Calu3 (cell line): ENCODE data around the gene PNLIP. TPM values are rescaled to one million over a fixed set of nuclear protein-coding genes. Genes with fewer than 3 reads are reported as not detected.

Experiments
- Bru-seq: library from RNA; stranded (reverse); fragments of 400-500 nt; gene quantifications from one replicate; lab custom pipeline; 2021; lab: Mats Ljungman, UMichigan
- BruChase-seq, 2 experiments: library from RNA; stranded (reverse); fragments of 400-500 nt; gene quantifications; one replicate each; lab custom pipeline; 2021; lab: Mats Ljungman, UMichigan
- BruUV-seq: library from RNA; stranded (reverse); fragments of 400-500 nt; replicated peaks from 2 replicates; lab custom pipeline; 2021; lab: Mats Ljungman, UMichigan
- CTCF ChIA-PET: fragments of 300-600 bp; sonication (Branson Sonifier 250); formaldehyde crosslinking; loops from one replicate; lab custom pipeline; 2022; ENCODE audit warnings: antibody characterized with exemption; lab: Charles Lee
- DNase-seq: peaks from one replicate; pipeline ENCODE4 v3.0.0; 2022
- H3K27ac Mint-ChIP-seq: one replicate; pipeline ENCODE4 v1.8.0; 2022; ENCODE audit warnings: mixed read lengths; ENCODE audit not compliant: unreplicated experiment
- H3K27me3 Mint-ChIP-seq: one replicate; pipeline ENCODE4 v1.8.0; 2022; ENCODE audit warnings: mixed read lengths; ENCODE audit not compliant: unreplicated experiment
- H3K36me3 Mint-ChIP-seq: one replicate; pipeline ENCODE4 v1.8.0; 2022; ENCODE audit warnings: mild to moderate bottlenecking, moderate library complexity, mixed read lengths; ENCODE audit not compliant: insufficient read depth, unreplicated experiment
- H3K4me1 Mint-ChIP-seq: one replicate; pipeline ENCODE4 v1.8.0; 2022; ENCODE audit warnings: mild to moderate bottlenecking, low read depth, mixed read lengths; ENCODE audit not compliant: unreplicated experiment
- H3K4me3 Mint-ChIP-seq: one replicate; pipeline ENCODE4 v1.8.0; 2022; ENCODE audit warnings: mild to moderate bottlenecking, low read depth, moderate library complexity, mixed read lengths; ENCODE audit not compliant: unreplicated experiment
- H3K9me3 Mint-ChIP-seq: one replicate; pipeline ENCODE4 v1.8.0; 2022; ENCODE audit warnings: low read depth, mixed read lengths; ENCODE audit not compliant: unreplicated experiment
- intact Hi-C: fragments of 100-400 bp; cut with micrococcal nuclease; formaldehyde crosslinking; loops from one replicate; pipeline ENCODE4 v1.10.0; 2022; ENCODE audit not compliant: unreplicated experiment
- long read RNA-seq: library from polyadenylated mRNA; stranded (forward); transcript quantifications from one replicate; pipeline ENCODE4 v2.0.0, GENCODE V29; 2022
- total RNA-seq: library from RNA; stranded (reverse); gene quantifications from 2 replicates; pipeline ENCODE4 v1.2.3, GENCODE V29; 2022
- TF ChIP-seq, protein P1 (sequence below): fragments of 200-600 bp; IDR thresholded peaks from one replicate; pipeline ENCODE4 v1.8.0; 2022; ENCODE audit warnings: antibody characterized with exemption; ENCODE audit not compliant: unreplicated experiment

The PNLIP gene
- total RNA-seq (not detected in 2 replicates), Bru-seq, nascent RNA (not detected), BruChase-seq, experiment 1, labeled RNA remaining after a 6-hour chase (not detected), BruChase-seq, experiment 2, labeled RNA remaining after a 2-hour chase (not detected)
- long read RNA-seq, result 0 reads

DNA sequence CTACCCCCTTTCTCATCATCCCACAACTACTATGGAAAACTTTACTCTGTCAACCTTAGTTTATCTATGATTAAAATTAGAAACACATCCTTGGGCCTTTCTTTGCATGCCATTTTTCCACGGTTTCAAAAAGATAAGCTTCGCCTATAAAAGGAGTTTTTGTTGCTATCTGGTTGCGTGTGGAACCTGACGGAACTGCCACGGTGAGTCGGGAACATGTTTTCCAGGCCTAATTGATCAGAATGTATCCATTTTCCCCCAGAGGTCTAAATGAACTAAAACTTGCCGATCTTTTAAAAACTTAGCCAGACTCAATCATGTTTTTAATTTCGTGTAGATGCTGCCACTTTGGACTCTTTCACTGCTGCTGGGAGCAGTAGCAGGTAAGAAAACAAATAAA, at the start of gene PNLIP:
Gene PNLIP (plus strand): TSS at position 176 of the 400 bp plus-strand sequence. CDS start 162 bp downstream, at position 338.
- H3K4me3 Mint-ChIP-seq, result no peak within 1 kb of the TSS
- TF ChIP-seq, protein P1, sequence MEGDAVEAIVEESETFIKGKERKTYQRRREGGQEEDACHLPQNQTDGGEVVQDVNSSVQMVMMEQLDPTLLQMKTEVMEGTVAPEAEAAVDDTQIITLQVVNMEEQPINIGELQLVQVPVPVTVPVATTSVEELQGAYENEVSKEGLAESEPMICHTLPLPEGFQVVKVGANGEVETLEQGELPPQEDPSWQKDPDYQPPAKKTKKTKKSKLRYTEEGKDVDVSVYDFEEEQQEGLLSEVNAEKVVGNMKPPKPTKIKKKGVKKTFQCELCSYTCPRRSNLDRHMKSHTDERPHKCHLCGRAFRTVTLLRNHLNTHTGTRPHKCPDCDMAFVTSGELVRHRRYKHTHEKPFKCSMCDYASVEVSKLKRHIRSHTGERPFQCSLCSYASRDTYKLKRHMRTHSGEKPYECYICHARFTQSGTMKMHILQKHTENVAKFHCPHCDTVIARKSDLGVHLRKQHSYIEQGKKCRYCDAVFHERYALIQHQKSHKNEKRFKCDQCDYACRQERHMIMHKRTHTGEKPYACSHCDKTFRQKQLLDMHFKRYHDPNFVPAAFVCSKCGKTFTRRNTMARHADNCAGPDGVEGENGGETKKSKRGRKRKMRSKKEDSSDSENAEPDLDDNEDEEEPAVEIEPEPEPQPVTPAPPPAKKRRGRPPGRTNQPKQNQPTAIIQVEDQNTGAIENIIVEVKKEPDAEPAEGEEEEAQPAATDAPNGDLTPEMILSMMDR, result no peak
- H3K4me1 Mint-ChIP-seq, result no peaks in the 10 kb centered on the region
- peaks cover under 1% of the 10 kb centered on the region for H3K9me3 Mint-ChIP-seq
- no peak within 1 kb of the TSS for H3K27ac Mint-ChIP-seq
- CTCF ChIA-PET, result no interaction called here
- H3K36me3 Mint-ChIP-seq, result no peaks in the 10 kb centered on the region
- BruUV-seq, result no TSS peak
- no peak for DNase-seq
- H3K27me3 Mint-ChIP-seq, result peaks cover 17% of the 10 kb centered on the region
- intact Hi-C loops, result no loop called here

DNA sequence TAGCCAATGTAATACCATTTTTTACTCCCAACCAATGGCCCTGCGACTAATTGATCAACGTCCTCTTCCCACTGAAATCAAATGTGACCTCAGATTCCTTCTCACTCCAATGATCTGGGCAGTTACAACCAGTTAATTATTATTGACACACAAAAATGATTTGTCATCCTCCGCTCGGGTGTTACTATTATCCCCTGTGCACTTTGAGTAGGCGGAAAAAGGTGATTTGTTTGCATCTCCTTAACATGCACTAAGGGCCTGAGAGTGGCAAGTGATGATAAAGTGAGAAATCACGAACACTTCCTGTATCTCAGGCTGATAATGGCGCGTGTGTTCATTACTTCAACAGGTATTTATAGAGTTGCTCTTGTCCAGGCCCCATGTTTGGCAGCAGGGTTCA, 40.9 kb upstream of the PNLIP start:
- BruUV-seq, result no TSS peak
- H3K4me1 Mint-ChIP-seq, result no peaks in the 10 kb centered on the region
- intact Hi-C loops, result no loop called here

DNA sequence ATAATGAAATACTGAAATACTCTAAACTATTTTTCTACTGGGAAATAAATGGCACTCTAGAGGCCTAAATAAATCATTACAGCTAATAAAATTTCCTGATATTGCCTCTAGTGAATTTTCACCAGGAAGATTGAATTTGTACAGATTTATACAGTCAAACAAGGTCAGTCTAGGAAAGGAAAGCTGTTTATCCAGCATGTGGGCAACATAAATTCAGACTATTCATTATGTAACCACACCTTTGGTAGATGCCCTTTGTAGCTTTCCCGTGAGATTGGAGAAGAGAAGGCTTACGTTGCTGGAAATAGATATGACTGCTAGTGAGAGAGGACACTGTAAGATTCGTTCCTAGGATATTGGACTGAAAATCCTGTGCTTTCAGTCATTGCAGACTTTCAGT, 35.2 kb upstream of the PNLIP start:
- CTCF ChIA-PET, result no interaction called here
- intact Hi-C loops, result no loop called here

More for the DNA sequence above, 40.9 kb upstream of the PNLIP start:
- CTCF ChIA-PET, result no interaction called here
- DNase-seq, result no peak
- TF ChIP-seq, protein P1, result no peak
- Mint-ChIP-seq H3K27ac (no peak overlapping the region), H3K9me3 (no peaks in the 10 kb centered on the region), H3K27me3 (peaks cover 20% of the 10 kb centered on the region), H3K4me3 (no peak overlapping the region), H3K36me3 (no peaks in the 10 kb centered on the region)

DNA sequence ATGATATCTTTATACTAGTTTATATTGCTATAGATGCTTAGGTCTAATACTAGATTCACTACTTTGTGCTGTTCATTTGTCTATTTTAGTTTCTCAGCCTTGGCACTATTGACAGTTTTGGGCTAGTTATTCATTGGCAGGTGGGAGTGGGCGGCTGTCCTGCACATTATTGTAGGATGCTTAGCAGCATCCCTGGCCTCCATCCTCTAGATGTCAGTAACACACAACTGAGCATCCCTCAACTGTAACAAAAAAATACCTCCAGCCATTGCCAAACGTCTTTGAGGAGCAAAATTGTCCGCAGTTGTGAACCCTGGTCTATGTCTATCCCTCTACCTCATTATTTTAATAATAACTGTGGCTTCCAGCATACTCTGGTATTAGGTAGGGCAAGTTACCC, 34.4 kb upstream of the PNLIP start:
- H3K27me3 Mint-ChIP-seq, result peaks cover 50% of the 10 kb centered on the region
- BruUV-seq, result no TSS peak

More for the DNA sequence above, 35.2 kb upstream of the PNLIP start:
- Mint-ChIP-seq H3K4me1 (no peaks in the 10 kb centered on the region), H3K27ac (no peak overlapping the region), H3K4me3 (no peak overlapping the region), H3K36me3 (no peaks in the 10 kb centered on the region), H3K9me3 (no peaks in the 10 kb centered on the region), H3K27me3 (peaks cover 50% of the 10 kb centered on the region)
- BruUV-seq, result no TSS peak
- TF ChIP-seq, protein P1, result no peak
- DNase-seq, result no peak

More for the DNA sequence above, 34.4 kb upstream of the PNLIP start:
- no peak overlapping the region for H3K27ac Mint-ChIP-seq
- TF ChIP-seq, protein P1, result no peak
- no peak overlapping the region for H3K4me3 Mint-ChIP-seq
- intact Hi-C loops, result no loop called here
- DNase-seq, result no peak
- no peaks in the 10 kb centered on the region for H3K4me1 Mint-ChIP-seq
- H3K9me3 Mint-ChIP-seq, result no peaks in the 10 kb centered on the region
- CTCF ChIA-PET, result no interaction called here
- H3K36me3 Mint-ChIP-seq, result no peaks in the 10 kb centered on the region
